ENCODE measurements around the gene PHF13.

PHF13 gene

DNA sequence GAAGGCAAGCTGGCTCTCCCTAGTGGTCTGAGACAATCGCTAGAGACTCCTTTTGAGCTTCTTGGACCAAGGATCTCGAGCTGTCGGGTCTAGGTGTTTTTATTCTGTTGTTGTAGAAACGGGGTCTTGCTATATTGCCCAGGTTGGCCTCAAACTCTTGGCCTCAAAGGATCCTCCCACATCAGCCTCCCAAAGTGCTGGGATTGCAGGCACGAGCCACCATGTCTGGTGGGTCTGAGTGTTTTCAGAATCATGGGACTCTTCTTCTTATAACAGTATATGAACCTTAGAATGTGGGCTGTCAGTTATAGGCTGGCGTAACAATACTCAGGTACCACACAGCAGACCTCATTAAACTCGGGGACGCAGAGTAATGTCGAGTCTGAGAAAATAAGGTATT lies 55.0 kb downstream of the PHF13 start:
- no peak for DNase-seq

DNA sequence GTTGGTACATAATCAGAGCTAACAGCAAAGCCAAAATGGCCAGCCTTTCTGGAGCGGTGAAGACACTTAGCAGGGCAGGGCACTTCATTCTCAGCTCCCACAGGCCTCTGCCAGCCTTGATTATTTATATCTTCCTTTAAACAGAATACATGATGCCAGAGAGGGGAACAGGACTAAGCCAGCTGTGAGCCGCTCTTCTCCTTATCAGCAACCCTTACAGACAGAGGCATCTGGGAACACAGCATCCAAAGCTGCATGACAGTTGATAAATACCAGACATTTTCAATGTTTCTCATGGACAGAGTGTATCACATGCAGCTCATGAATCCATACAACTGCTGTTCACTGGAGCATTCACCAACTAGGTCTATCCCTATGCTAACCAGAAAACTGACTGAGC lies 59.0 kb downstream of the PHF13 start:
- no peak for DNase-seq
